HepG2 (cell line): ENCODE data around the gene HNRNPA2B1. TPM values are rescaled to one million over a fixed set of nuclear protein-coding genes. Genes with fewer than 3 reads are reported as not detected.

Experiments
- CBFB ChIP-seq: sonication (generic); formaldehyde crosslinking; IDR thresholded peaks from 2 replicates; pipeline ENCODE4 v1.4.0; 2020; ENCODE audit warnings: missing genetic modification reagents
- CHD2 ChIP-seq: IDR thresholded peaks from 2 replicates; pipeline ENCODE4 v1.6.1; 2011; ENCODE audit warnings: low read depth, low read length, improper control_type of control experiment
- FOXP1 ChIP-seq, 2 experiments: fragments of 450-650 bp in 1 of 2; IDR thresholded peaks; 2 replicates each; pipeline ENCODE4 v1.6.1; 2017 to 2018; ENCODE audit warnings: antibody characterized with exemption in 1 of 2
- GATAD1 ChIP-seq: IDR thresholded peaks from 2 replicates; pipeline ENCODE4 v1.6.1; 2016; ENCODE audit warnings: missing genetic modification reagents, missing compliant biosample characterization
- HDAC1 ChIP-seq: sonication (generic); formaldehyde crosslinking; IDR thresholded peaks from 2 replicates; pipeline ENCODE4 v1.5.1; 2020; ENCODE audit warnings: mild to moderate bottlenecking, missing genetic modification reagents
- RBFOX2 ChIP-seq: fragments of 200-400 bp; formaldehyde crosslinking; IDR thresholded peaks from 2 replicates; pipeline ENCODE4 v1.6.1; 2017; ENCODE audit warnings: low read depth, mild to moderate bottlenecking, low read length
- SNAI1 ChIP-seq: sonication (generic); formaldehyde crosslinking; IDR thresholded peaks from 2 replicates; pipeline ENCODE4 v1.5.0; 2020; ENCODE audit warnings: mild to moderate bottlenecking, missing genetic modification reagents, borderline replicate concordance
- SP4 ChIP-seq: sonication (generic); formaldehyde crosslinking; IDR thresholded peaks from 2 replicates; pipeline ENCODE4 v1.8.1; 2023; ENCODE audit warnings: mild to moderate bottlenecking, missing genetic modification reagents
- STAG1 ChIP-seq: sonication (generic); formaldehyde crosslinking; IDR thresholded peaks from 2 replicates; pipeline ENCODE4 v1.4.0; 2020; ENCODE audit warnings: missing genetic modification reagents
- TRIM24 ChIP-seq: sonication (generic); formaldehyde crosslinking; IDR thresholded peaks from 2 replicates; pipeline ENCODE4 v1.8.0; 2022; ENCODE audit warnings: mild to moderate bottlenecking, missing genetic modification reagents
- U2AF2 ChIP-seq: fragments of 200-400 bp; formaldehyde crosslinking; IDR thresholded peaks from 2 replicates; pipeline ENCODE4 v1.6.1; 2017; ENCODE audit warnings: low read depth, mild to moderate bottlenecking, low read length
- ZBTB21 ChIP-seq: sonication (generic); formaldehyde crosslinking; IDR thresholded peaks from 2 replicates; pipeline ENCODE4 v1.4.0; 2020; ENCODE audit warnings: missing genetic modification reagents
- ZBTB3 ChIP-seq: sonication (generic); formaldehyde crosslinking; IDR thresholded peaks from 2 replicates; pipeline ENCODE4 v1.4.0; 2020; ENCODE audit warnings: low read depth, mild to moderate bottlenecking, moderate library complexity, missing genetic modification reagents, borderline replicate concordance
- ZFP82 ChIP-seq: sonication (generic); formaldehyde crosslinking; IDR thresholded peaks from 2 replicates; pipeline ENCODE4 v1.5.1; 2020; ENCODE audit warnings: mild to moderate bottlenecking, missing genetic modification reagents, borderline replicate concordance
- ZNF263 ChIP-seq: sonication (generic); formaldehyde crosslinking; IDR thresholded peaks from 2 replicates; pipeline ENCODE4 v1.4.0; 2020; ENCODE audit warnings: missing genetic modification reagents
- ZNF530 ChIP-seq: sonication (generic); formaldehyde crosslinking; IDR thresholded peaks from 2 replicates; pipeline ENCODE4 v1.5.0; 2020; ENCODE audit warnings: low read depth, mild to moderate bottlenecking, missing genetic modification reagents
- ZNF558 ChIP-seq: sonication (generic); formaldehyde crosslinking; IDR thresholded peaks from 2 replicates; pipeline ENCODE4 v1.9.0; 2022; ENCODE audit warnings: mild to moderate bottlenecking, missing genetic modification reagents, borderline replicate concordance
- ZNF562 ChIP-seq: sonication (generic); formaldehyde crosslinking; IDR thresholded peaks from 2 replicates; pipeline ENCODE4 v1.8.0; 2022; ENCODE audit warnings: missing genetic modification reagents, borderline replicate concordance
- ZNF766 ChIP-seq: sonication (generic); formaldehyde crosslinking; IDR thresholded peaks from 2 replicates; pipeline ENCODE4 v1.5.0; 2020; ENCODE audit warnings: missing genetic modification reagents, borderline replicate concordance
- polyA plus RNA-seq, 8 experiments: library from polyadenylated mRNA; depleted of rRNA in 3 of 8; stranded (reverse) in 7 of 8; unstranded in 1 of 8; fragments of >200 nt; fragmentation: Illumina TruSeq in 4 of 8; extraction: Trizol in 4 of 8; gene quantifications; 2 replicates each; pipeline versions ENCODE4 v1.2.1 to v1.2.3, GENCODE V29; 2011 to 2016; ENCODE audit warnings: low read depth in 4 of 8, missing spikeins in 1 of 8, mixed read lengths in 1 of 8; ENCODE audit not compliant: insufficient read depth in 1 of 8
- total RNA-seq, 5 experiments: library from RNA; depleted of rRNA; stranded (reverse); fragments of >200 nt; fragmentation: Illumina TruSeq; extraction: Trizol; gene quantifications; 2 replicates each; pipeline ENCODE4 v1.2.3, GENCODE V29; 2016; ENCODE audit warnings: low read depth in 1 of 5
- TF ChIP-seq, protein P1 (sequence below): sonication (generic); formaldehyde crosslinking; IDR thresholded peaks from 2 replicates; pipeline ENCODE4 v1.4.0; 2020; ENCODE audit warnings: missing genetic modification reagents, borderline replicate concordance
- TF ChIP-seq, protein P2 (sequence below): sonication (generic); formaldehyde crosslinking; IDR thresholded peaks from 2 replicates; pipeline ENCODE4 v1.4.0; 2020; ENCODE audit warnings: missing genetic modification reagents

The HNRNPA2B1 gene
- total and polyA plus RNA-seq, 2 of the 13 experiments (the other 11 are each of a cell fraction or from before 2014, with no cell fraction given): 193 to 412 TPM

DNA sequence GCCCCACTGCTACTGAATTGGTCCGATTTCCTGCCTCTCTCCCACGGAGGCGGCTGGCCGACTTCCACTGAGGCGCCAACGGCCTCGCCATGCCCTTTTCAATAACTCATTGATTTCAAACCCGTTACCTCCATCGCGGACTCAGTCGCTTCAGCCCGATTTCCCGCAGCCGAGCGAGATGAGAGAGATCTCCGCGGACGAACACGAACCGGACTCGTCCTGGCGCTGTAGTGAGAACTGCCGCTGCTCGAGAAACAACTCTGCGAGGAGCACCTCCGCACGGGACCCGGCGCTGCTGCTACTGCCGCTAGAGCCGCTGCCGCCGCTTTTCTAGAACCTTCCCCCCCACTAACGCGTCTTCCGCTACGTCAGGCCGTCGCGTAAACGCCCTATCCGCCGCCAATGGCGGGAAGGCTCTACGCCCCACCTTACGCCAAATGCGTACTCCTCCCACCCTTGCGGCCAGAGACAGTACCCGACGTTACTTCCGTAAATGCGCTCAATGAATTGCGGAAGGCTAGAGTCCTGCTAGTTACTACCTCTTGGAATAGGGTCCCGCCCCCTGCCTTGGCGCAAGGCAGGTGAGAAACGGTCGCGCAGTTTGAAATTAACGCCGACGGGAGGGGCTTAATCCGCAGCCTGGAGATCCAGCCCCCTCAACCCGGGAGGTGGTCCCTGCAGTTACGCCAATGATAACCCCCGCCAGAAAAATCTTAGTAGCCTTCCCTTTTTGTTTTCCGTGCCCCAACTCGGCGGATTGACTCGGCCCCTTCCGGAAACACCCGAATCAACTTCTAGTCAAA lies at the start of gene HNRNPA2B1 (continued):
- TF ChIP-seq ZNF263 (peak; percentile 67; the same call in 1 of the 2 replicates), STAG1 (no peak), ZNF766 (CRISPR knock-in tag) (0 out of 2 replicates have a peak, but pooled peaks have one; percentile 74), CBFB (CRISPR knock-in tag) (peak; percentile 75; the same call in 1 of the 2 replicates), U2AF2 (peak; percentile 99), RBFOX2 (peak; percentile 99), ZNF562 (CRISPR knock-in tag) (no peak), ZBTB3 (no peak), TRIM24 (no peak), HDAC1 (CRISPR knock-in tag) (peak; percentile 85), CHD2 (no peak), SNAI1 (peak; percentile 68; the same call in 1 of the 2 replicates), ZNF530 (CRISPR knock-in tag) (no peak), GATAD1 (CRISPR knock-in tag) (peak; percentile 76; the same call in 1 of the 2 replicates), ZNF558 (peak; percentile 69; the same call in 1 of the 2 replicates), ZBTB21 (CRISPR knock-in tag) (0 out of 2 replicates have a peak, but pooled peaks have one; percentile 26), FOXP1 (IDR thresholded peaks at IDR 0.05) (no peak), FOXP1 (CRISPR knock-in tag; IDR thresholded peaks at IDR 0.05) (no peak), ZFP82 (CRISPR knock-in tag) (peak; percentile 57; the same call in 1 of the 2 replicates), SP4 (CRISPR knock-in tag) (peak; percentile 88; the same call in 1 of the 2 replicates)
- TF ChIP-seq, protein P1, sequence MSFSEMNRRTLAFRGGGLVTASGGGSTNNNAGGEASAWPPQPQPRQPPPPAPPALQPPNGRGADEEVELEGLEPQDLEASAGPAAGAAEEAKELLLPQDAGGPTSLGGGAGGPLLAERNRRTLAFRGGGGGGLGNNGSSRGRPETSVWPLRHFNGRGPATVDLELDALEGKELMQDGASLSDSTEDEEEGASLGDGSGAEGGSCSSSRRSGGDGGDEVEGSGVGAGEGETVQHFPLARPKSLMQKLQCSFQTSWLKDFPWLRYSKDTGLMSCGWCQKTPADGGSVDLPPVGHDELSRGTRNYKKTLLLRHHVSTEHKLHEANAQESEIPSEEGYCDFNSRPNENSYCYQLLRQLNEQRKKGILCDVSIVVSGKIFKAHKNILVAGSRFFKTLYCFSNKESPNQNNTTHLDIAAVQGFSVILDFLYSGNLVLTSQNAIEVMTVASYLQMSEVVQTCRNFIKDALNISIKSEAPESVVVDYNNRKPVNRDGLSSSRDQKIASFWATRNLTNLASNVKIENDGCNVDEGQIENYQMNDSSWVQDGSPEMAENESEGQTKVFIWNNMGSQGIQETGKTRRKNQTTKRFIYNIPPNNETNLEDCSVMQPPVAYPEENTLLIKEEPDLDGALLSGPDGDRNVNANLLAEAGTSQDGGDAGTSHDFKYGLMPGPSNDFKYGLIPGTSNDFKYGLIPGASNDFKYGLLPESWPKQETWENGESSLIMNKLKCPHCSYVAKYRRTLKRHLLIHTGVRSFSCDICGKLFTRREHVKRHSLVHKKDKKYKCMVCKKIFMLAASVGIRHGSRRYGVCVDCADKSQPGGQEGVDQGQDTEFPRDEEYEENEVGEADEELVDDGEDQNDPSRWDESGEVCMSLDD (CRISPR knock-in tag): peak; percentile 26; the same call in 1 of the 2 replicates
- TF ChIP-seq, protein P2, sequence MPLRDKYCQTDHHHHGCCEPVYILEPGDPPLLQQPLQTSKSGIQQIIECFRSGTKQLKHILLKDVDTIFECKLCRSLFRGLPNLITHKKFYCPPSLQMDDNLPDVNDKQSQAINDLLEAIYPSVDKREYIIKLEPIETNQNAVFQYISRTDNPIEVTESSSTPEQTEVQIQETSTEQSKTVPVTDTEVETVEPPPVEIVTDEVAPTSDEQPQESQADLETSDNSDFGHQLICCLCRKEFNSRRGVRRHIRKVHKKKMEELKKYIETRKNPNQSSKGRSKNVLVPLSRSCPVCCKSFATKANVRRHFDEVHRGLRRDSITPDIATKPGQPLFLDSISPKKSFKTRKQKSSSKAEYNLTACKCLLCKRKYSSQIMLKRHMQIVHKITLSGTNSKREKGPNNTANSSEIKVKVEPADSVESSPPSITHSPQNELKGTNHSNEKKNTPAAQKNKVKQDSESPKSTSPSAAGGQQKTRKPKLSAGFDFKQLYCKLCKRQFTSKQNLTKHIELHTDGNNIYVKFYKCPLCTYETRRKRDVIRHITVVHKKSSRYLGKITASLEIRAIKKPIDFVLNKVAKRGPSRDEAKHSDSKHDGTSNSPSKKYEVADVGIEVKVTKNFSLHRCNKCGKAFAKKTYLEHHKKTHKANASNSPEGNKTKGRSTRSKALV (CRISPR knock-in tag): peak; percentile 63; the same call in 1 of the 2 replicates
